Esophagus squamous epithelium (tissue), 5 donors: ENCODE results near the gene ARPC1B. TPM values are rescaled to one million over a fixed set of nuclear protein-coding genes. Genes with fewer than 3 reads are reported as not detected.

Source experiments
- DNase-seq: peaks from one replicate; lab custom pipeline; 2025; lab: John Stamatoyannopoulos, UW
- H3K27ac ChIP-seq, 4 donors: fragments of 200-600 bp; sonication (generic); one replicate each; pipeline ENCODE4 v1.5.1; 2016 to 2019; ENCODE audit warnings: mild to moderate bottlenecking in 1 of 4
- H3K27me3 ChIP-seq, 4 donors: fragments of 200-600 bp; sonication (generic); 1 replicate in 3 of 4; 2 replicates in 1 of 4; pipeline versions ENCODE4 v1.5.1 to v1.6.0; 2017 to 2021; ENCODE audit warnings: antibody characterized with exemption in 1 of 4
- H3K36me3 ChIP-seq, 3 donors: fragments of 200-600 bp; sonication (generic); one replicate each; pipeline ENCODE4 v1.5.1; 2016 to 2019
- H3K4me1 ChIP-seq, 3 donors: fragments of 200-600 bp; sonication (generic); one replicate each; pipeline ENCODE4 v1.5.1; 2017 to 2019
- H3K4me3 ChIP-seq, 4 donors: fragments of 200-600 bp; sonication (generic); 1 replicate in 3 of 4; 2 replicates in 1 of 4; pipeline ENCODE4 v1.5.1; 2016 to 2019; ENCODE audit warnings: mild to moderate bottlenecking in 2 of 4, moderate library complexity in 1 of 4
- H3K9me3 ChIP-seq, 3 donors: fragments of 200-600 bp; sonication (generic); one replicate each; pipeline ENCODE4 v1.5.1; 2016 to 2019
- POLR2A ChIP-seq, 4 donors: fragments of 450-650 bp; IDR thresholded peaks; one replicate each; pipeline ENCODE4 v1.6.1; 2017; ENCODE audit warnings: antibody characterized with exemption in 4 of 4, mild to moderate bottlenecking in 4 of 4, moderate library complexity in 3 of 4
- WGBS, 2 donors: methylation state at CpG; one replicate each; pipeline ENCODE4 v1.1.5; 2018; 5-methylcytosine and 5-hydroxymethylcytosine counted together
- intact Hi-C: fragments of 100-400 bp; cut with DNase I; formaldehyde crosslinking; loops from one replicate; pipeline ENCODE4 v1.15.0; 2022
- total RNA-seq, 4 donors: library from RNA; depleted of rRNA; stranded (reverse); fragments of >200 nt; gene quantifications; one replicate each; pipeline ENCODE4 v1.1.0, GENCODE V29; 2016
- TF ChIP-seq, protein P1 (sequence below), 6 experiments: fragments of 450-650 bp in 4 of 6; fragments of 200-600 bp in 2 of 6; sonication (generic) in 2 of 6; IDR thresholded peaks; one replicate each; pipeline ENCODE4 v1.5.1; 2016 to 2019; ENCODE audit warnings: antibody characterized with exemption in 6 of 6, mild to moderate bottlenecking in 4 of 6, moderate library complexity in 4 of 6
- donor health status: DM: yes; HTN: yes; CAD: no.

The ARPC1B gene
- total RNA-seq, 4 donors from 2014 or later = 27.9 to 166 (median 128) TPM

DNA sequence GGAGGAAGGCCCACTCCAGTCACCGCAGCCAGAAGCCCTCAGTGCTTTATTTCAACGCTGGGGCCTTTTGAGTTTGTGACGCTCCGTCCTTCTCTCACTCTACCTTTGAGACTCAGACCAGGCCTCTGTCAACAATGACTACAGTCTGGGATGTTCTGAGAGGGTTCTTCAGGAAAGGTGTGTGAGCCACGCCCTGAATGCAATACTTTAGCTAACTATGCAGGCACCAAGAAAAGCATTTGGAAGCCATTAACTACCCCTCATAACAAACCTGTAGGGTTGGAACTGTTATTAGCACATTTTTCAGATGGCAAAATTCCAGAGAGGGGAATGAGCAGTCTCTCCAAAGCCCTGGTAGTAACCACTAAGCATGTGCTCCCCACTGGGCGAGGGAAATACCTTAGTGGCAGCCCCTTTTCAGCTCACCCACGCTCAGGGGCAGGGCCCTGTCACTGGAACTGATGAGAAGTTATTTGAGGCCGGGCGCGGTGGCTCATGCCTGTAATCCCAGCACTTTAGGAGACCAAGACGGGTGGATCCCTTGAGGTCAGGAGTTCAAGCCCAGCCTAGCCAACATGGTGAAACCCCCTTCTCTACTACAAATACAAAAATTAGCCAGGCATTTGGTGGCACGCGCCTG lies 5.7 kb upstream of the ARPC1B start:
- no peaks in the 10 kb centered on the region for H3K27me3 ChIP-seq
- TF ChIP-seq POLR2A (IDR thresholded peaks at IDR 0.05) = no peak
- TF ChIP-seq, protein P1, sequence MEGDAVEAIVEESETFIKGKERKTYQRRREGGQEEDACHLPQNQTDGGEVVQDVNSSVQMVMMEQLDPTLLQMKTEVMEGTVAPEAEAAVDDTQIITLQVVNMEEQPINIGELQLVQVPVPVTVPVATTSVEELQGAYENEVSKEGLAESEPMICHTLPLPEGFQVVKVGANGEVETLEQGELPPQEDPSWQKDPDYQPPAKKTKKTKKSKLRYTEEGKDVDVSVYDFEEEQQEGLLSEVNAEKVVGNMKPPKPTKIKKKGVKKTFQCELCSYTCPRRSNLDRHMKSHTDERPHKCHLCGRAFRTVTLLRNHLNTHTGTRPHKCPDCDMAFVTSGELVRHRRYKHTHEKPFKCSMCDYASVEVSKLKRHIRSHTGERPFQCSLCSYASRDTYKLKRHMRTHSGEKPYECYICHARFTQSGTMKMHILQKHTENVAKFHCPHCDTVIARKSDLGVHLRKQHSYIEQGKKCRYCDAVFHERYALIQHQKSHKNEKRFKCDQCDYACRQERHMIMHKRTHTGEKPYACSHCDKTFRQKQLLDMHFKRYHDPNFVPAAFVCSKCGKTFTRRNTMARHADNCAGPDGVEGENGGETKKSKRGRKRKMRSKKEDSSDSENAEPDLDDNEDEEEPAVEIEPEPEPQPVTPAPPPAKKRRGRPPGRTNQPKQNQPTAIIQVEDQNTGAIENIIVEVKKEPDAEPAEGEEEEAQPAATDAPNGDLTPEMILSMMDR (IDR thresholded peaks at IDR 0.05) = no peak
- 84 to 97% methylated on average over 7 to 8 of the region's 13 CpGs for WGBS, 2 donors
- peak overlapping the region in 1 of 4 donors; percentile 35 for H3K27ac ChIP-seq
- intact Hi-C loops = loop anchor here (5.0 kb wide), 1 partner anchor 43 kb away; no protein-coding TSS in a partner anchor
- H3K4me1 ChIP-seq = peaks cover 0 to 48% (median 0%) of the 10 kb centered on the region in 3 donors
- H3K36me3 ChIP-seq = peaks cover 0 to 46% (median 27%) of the 10 kb centered on the region in 3 donors
- no peak overlapping the region for H3K4me3 ChIP-seq
- no peak for DNase-seq
- H3K9me3 ChIP-seq = no peaks in the 10 kb centered on the region

DNA sequence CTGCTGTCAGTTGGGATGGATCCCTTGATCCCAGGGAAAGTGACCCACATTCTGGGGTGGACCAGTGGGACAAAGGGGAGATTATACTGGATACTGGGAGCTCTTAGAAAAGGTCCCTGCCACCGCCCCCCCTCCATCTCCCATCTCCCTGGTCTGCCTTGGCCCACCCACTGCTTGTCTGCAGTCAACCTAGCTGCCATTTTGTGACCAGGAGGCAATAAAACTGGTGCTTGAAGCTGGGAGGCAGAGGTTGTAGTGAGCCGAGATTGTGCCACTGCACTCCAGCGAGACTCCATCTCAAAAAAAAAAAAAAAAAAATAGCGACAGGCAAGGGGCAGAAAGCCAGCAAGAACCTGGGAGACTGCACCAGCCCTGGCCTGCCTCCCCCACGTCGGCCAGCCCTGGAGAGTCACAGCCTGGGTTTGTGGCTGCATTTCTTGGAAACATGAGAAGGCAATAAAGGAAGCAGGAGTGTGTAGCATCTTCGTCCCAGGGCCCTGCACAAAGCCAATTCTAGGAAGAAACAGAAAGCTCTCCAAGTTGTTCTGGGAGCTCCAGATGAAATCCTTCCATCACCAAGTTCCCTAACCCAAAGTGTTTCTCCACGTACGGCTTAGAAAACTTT lies 4.7 kb upstream of the ARPC1B start:
- TF ChIP-seq, protein P1 (IDR thresholded peaks at IDR 0.05) = no peak
- no peak for TF ChIP-seq POLR2A (IDR thresholded peaks at IDR 0.05)
- intact Hi-C loops = loop anchor here (5.0 kb wide), 1 partner anchor 42 kb away; no protein-coding TSS in a partner anchor

DNA sequence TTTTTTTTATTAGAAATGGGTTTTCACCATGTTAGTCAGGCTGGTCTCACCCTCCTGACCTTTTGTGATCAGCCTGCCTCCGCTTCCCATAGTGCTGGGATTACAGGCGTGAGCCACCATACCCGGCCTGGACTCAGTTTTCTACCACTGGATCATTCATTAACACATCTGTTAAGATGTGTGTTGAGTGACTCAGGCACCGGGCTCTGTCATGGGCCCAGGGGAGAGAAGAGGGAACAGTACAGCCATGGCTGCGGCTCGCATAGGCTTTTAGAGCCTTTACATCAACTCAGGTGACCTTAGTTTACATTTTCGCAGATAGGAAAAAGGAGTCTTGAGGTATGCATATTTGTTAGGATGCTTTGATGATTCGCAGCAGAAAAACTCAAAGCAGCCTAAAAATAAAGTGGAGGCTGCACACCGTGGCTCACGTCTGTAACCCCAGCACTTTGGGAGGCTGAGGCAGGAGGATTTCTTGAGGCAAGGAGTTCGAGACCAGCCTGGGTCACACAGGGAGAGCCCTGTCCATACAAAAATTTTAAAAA lies 3.1 kb upstream of the ARPC1B start:
- no peaks in the 10 kb centered on the region for H3K9me3 ChIP-seq
- H3K27me3 ChIP-seq = no peaks in the 10 kb centered on the region
- H3K4me3 ChIP-seq = no peak overlapping the region
- no peak for TF ChIP-seq POLR2A (IDR thresholded peaks at IDR 0.05)
- TF ChIP-seq, protein P1 (IDR thresholded peaks at IDR 0.05) = no peak
- H3K36me3 ChIP-seq = peaks cover 0 to 20% (median 9%) of the 10 kb centered on the region in 3 donors
- WGBS, 2 donors = 86 to 91% methylated on average over 4 to 11 of the region's 11 CpGs
- DNase-seq = no peak
- no peak overlapping the region for H3K27ac ChIP-seq
- intact Hi-C loops = no loop called here
- peaks cover 6 to 63% (median 9%) of the 10 kb centered on the region in 3 donors for H3K4me1 ChIP-seq

More for the DNA sequence above, 4.7 kb upstream of the ARPC1B start:
- no peak for DNase-seq
- Histone ChIP-seq H3K9me3 (no peaks in the 10 kb centered on the region), H3K4me3 (no peak overlapping the region), H3K27me3 (no peaks in the 10 kb centered on the region), H3K4me1 (peaks cover 0 to 59% (median 0%) of the 10 kb centered on the region in 3 donors), H3K36me3 (peaks cover 0 to 36% (median 20%) of the 10 kb centered on the region in 3 donors), H3K27ac (peak overlapping the region in 1 of 4 donors; percentile 10)
- 41 to 45% methylated on average over 7 to 9 of the region's 9 CpGs for WGBS, 2 donors

DNA sequence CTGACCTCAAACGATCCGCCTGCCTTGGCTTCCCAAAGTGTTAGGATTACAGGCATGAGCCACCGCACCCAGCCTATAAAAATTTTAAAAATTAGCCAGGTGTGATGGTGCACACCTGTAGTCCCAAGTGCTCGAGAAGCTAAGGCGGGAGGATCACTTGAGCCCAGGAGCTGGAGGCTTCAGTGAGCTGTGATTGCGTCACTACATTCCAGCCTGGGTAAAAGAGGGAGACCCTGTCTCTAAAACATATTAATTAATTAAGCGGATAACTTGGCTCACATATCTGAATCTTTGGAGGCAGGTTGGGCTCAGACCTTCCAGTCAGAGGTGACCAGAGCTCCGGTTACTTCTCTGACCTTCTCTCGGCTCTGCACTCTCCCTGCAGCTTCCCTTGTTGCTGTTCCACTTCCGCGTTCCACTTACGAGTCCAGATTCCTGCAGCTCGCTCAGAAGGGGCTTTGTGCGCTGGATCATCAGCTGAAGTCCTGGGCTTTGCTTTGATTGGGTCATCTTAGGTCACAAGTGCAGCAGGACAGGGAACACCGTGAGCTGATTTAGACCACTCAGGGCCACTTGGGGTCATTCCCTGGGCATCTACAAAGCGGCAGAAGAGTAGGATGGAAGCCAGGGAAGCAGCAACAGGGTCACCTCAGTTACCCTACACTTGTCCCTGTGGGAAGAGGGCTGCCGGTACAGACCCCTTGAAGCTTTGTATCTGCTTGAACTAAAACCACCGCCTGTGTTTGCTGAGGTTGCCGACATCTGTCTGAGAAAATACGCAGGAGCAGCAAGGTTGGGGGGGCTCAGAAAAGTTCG lies 2.0 kb upstream of the ARPC1B start:
- H3K4me3 ChIP-seq = peak overlapping the region in 2 of 4 donors; percentile 13 to 37
- no peak for DNase-seq
- peaks cover 0 to 15% (median 0%) of the 10 kb centered on the region in 3 donors for H3K36me3 ChIP-seq
- no peaks in the 10 kb centered on the region for H3K9me3 ChIP-seq
- H3K27me3 ChIP-seq = no peaks in the 10 kb centered on the region
- TF ChIP-seq POLR2A (IDR thresholded peaks at IDR 0.05) = no peak
- TF ChIP-seq, protein P1 (IDR thresholded peaks at IDR 0.05) = no peak
- peak overlapping the region in 3 of 4 donors; percentile 43 to 66 (median 52) for H3K27ac ChIP-seq
- WGBS, 2 donors = 47 to 57% methylated on average over 16 to 17 of the region's 21 CpGs
- intact Hi-C loops = no loop called here
- H3K4me1 ChIP-seq = peaks cover 7 to 70% (median 14%) of the 10 kb centered on the region in 3 donors
